Measurements from ENCODE around the gene FRAS1. TPM values are rescaled to one million over a fixed set of nuclear protein-coding genes. Genes with fewer than 3 reads are reported as not detected.

The FRAS1 gene
- polyA plus RNA-seq, 2 of the 4 experiments (the other 2 are of a cell fraction): 2.3 to 5.8 TPM

GRCh38 chr4:78155616-78156105 lies 98.5 kb downstream of the FRAS1 start (continued):
- no peak for TF ChIP-seq EP300 (IDR thresholded peaks at IDR 0.05)
- TF ChIP-seq BCL3 (IDR thresholded peaks at IDR 0.05): no peak

GRCh38 chr4:78156520-78156919 lies 99.4 kb downstream of the FRAS1 start:
- no peak overlapping the region for H3K4me2 ChIP-seq
- WGBS (ENCODE audit: missing lambda C conversion rate): 62% methylated on average over 5 of the region's 5 CpGs
- H3K27ac ChIP-seq: no peak overlapping the region
- H3K4me1 ChIP-seq: no peaks in the 10 kb centered on the region
- ATAC-seq (no peak), FAIRE-seq (no peak), DNase-seq (ENCODE audit: low read depth in 1 of 2, low spot score in 1 of 2) (no peak)
- ChIA-PET POLR2A (no interaction called here), CTCF (no interaction called here)
- TF ChIP-seq E2F6 (IDR thresholded peaks at IDR 0.05; ENCODE audit: borderline replicate concordance, low read depth) (no peak), JUN (IDR thresholded peaks at IDR 0.05) (no peak), CEBPB (IDR thresholded peaks at IDR 0.05) (no peak), RNF2 (IDR thresholded peaks at IDR 0.05; ENCODE audit: borderline replicate concordance, low read depth) (no peak), RFX5 (IDR thresholded peaks at IDR 0.05) (no peak), FOSL2 (IDR thresholded peaks at IDR 0.05) (no peak), FOSL2 (CRISPR knock-in tag; IDR thresholded peaks at IDR 0.05) (no peak), ATOH8 (CRISPR knock-in tag; IDR thresholded peaks at IDR 0.05; ENCODE audit: low read depth) (no peak)
- no peaks in the 10 kb centered on the region for H3K9me3 ChIP-seq
- no peak overlapping the region for H3K4me3 ChIP-seq

- H3K4me1 ChIP-seq: no peaks in the 10 kb centered on the region
- ChIA-PET CTCF (interaction anchor here (0.8 kb wide), 1 partner anchor 656 kb away, joined by 4 read pairs; no protein-coding TSS in a partner anchor), POLR2A (no interaction called here)
- TF ChIP-seq GATA3 (IDR thresholded peaks at IDR 0.05; ENCODE audit: borderline replicate concordance): no peak
- no peak for TF ChIP-seq MAFK (IDR thresholded peaks at IDR 0.05; ENCODE audit: partially characterized antibody)
- no peak for TF ChIP-seq TFCP2L1 (CRISPR knock-in tag; IDR thresholded peaks at IDR 0.05)
- no peak for TF ChIP-seq EHMT2 (IDR thresholded peaks at IDR 0.05; ENCODE audit: low read depth)
- TF ChIP-seq CBX2 (IDR thresholded peaks at IDR 0.05; ENCODE audit: borderline replicate concordance, low read depth): no peak
- no peak for TF ChIP-seq ZFP36 (IDR thresholded peaks at IDR 0.05; ENCODE audit: borderline replicate concordance, partially characterized antibody)
- TF ChIP-seq HES2 (IDR thresholded peaks at IDR 0.05): no peak
- ATAC-seq: no peak
- H3K27ac ChIP-seq: no peak overlapping the region
- 65% methylated on average over 3 of the region's 3 CpGs for WGBS (ENCODE audit: missing lambda C conversion rate)
- DNase-seq (ENCODE audit: low read depth in 1 of 2, low spot score in 1 of 2): no peak
- H3K4me2 ChIP-seq: no peak overlapping the region
- no peak for FAIRE-seq
- H3K9me3 ChIP-seq: no peaks in the 10 kb centered on the region
- no peak overlapping the region for H3K4me3 ChIP-seq
Measured at GRCh38 chr4:78162342-78162741, 105.2 kb downstream of the FRAS1 start.

- FAIRE-seq: no peak
- H3K4me1 ChIP-seq: no peaks in the 10 kb centered on the region
- CTCF ChIA-PET: no interaction called here
Measured at GRCh38 chr4:78162821-78163220, 105.7 kb downstream of the FRAS1 start.

More at GRCh38 chr4:78162821-78163220, 105.7 kb downstream of the FRAS1 start:
- ATAC-seq: no peak
- H3K4me3 ChIP-seq: no peak overlapping the region
- TF ChIP-seq MAFK (IDR thresholded peaks at IDR 0.05; ENCODE audit: partially characterized antibody): no peak
- TF ChIP-seq ZNF302 (CRISPR knock-in tag; IDR thresholded peaks at IDR 0.05): no peak
- TF ChIP-seq NPAS2 (CRISPR knock-in tag; IDR thresholded peaks at IDR 0.05; ENCODE audit: borderline replicate concordance): no peak
- no peak for TF ChIP-seq NR3C1 (IDR thresholded peaks at IDR 0.05)
- no peak for TF ChIP-seq CHD4 (IDR thresholded peaks at IDR 0.05; ENCODE audit: borderline replicate concordance)
- TF ChIP-seq ESRRA (IDR thresholded peaks at IDR 0.05; ENCODE audit: borderline replicate concordance, low read length): no peak
- no peak for TF ChIP-seq HES2 (IDR thresholded peaks at IDR 0.05)
- no peak for TF ChIP-seq BCL3 (IDR thresholded peaks at IDR 0.05)
- TF ChIP-seq EP300 (IDR thresholded peaks at IDR 0.05): no peak
- TF ChIP-seq CBX8 (IDR thresholded peaks at IDR 0.05): no peak
- TF ChIP-seq ATOH8 (CRISPR knock-in tag; IDR thresholded peaks at IDR 0.05; ENCODE audit: low read depth): no peak
- TF ChIP-seq ELK1 (IDR thresholded peaks at IDR 0.05; ENCODE audit: low read depth, low read length): no peak
- no peak for TF ChIP-seq CHD2 (IDR thresholded peaks at IDR 0.05; ENCODE audit: low read length, partially characterized antibody)
- TF ChIP-seq JUN (IDR thresholded peaks at IDR 0.05): no peak
- no peak for TF ChIP-seq HEYL (CRISPR knock-in tag; IDR thresholded peaks at IDR 0.05)
- TF ChIP-seq CEBPB (IDR thresholded peaks at IDR 0.05): no peak
- POLR2A ChIA-PET: no interaction called here
- no peak overlapping the region for H3K4me2 ChIP-seq
- 84% methylated on average over 3 of the region's 3 CpGs for WGBS (ENCODE audit: missing lambda C conversion rate)
- DNase-seq (ENCODE audit: low read depth in 1 of 2, low spot score in 1 of 2): no peak
- no peaks in the 10 kb centered on the region for H3K9me3 ChIP-seq
- H3K27ac ChIP-seq: no peak overlapping the region
